Measurements from ENCODE around the gene FOXR2.

The FOXR2 gene

GRCh38 chrX:55623100-55623499, at the start of gene FOXR2:
Gene FOXR2 (plus strand): TSS chrX:55623400. CDS start chrX:55623712, 312 bp downstream.
- DNase-seq: no peak

- no peak for DNase-seq
These were observed 44.1 kb upstream of the FOXR2 start for GRCh38 chrX:55579115-55579514.

GRCh38 chrX:55582447-55582846, 40.8 kb upstream of the FOXR2 start:
- DNase-seq: no peak

- no peak for DNase-seq
These were observed 29.9 kb upstream of the FOXR2 start for GRCh38 chrX:55593296-55593695.

- DNase-seq: no peak
These were observed 29.4 kb upstream of the FOXR2 start for GRCh38 chrX:55593756-55594257.

GRCh38 chrX:55598333-55598732, 24.9 kb upstream of the FOXR2 start:
- DNase-seq: no peak

- DNase-seq: no peak
These were observed 3.7 kb upstream of the FOXR2 start for GRCh38 chrX:55619547-55619946.

- no peak for DNase-seq
These were observed 1.2 kb downstream of the FOXR2 start for GRCh38 chrX:55624403-55624802.

GRCh38 chrX:55636109-55636508, 12.9 kb downstream of the FOXR2 start:
- DNase-seq: no peak

GRCh38 chrX:55638933-55639332, 15.7 kb downstream of the FOXR2 start:
- no peak for DNase-seq

- DNase-seq: no peak
These were observed 17.7 kb downstream of the FOXR2 start for GRCh38 chrX:55640854-55641253.

GRCh38 chrX:55648434-55648833, 25.2 kb downstream of the FOXR2 start:
- no peak for DNase-seq

GRCh38 chrX:55659931-55660330, 36.7 kb downstream of the FOXR2 start:
- no peak for DNase-seq

- no peak for DNase-seq
These were observed 40.4 kb downstream of the FOXR2 start for GRCh38 chrX:55663584-55663983.

GRCh38 chrX:55668084-55668483, 44.9 kb downstream of the FOXR2 start:
- no peak for DNase-seq
